H9 (cell line): Measurements from ENCODE around the gene UQCC2. TPM values are rescaled to one million over a fixed set of nuclear protein-coding genes. Genes with fewer than 3 reads are reported as not detected.

Experiments used
- DNase-seq: peaks from one replicate; pipeline ENCODE4 v3.0.0-alpha.2; 2017
- H2AFZ ChIP-seq: one replicate; pipeline ENCODE4 v1.6.1; 2013; ENCODE audit warnings: mild to moderate bottlenecking, low read length, control low read depth, moderate library complexity
- H2AK5ac ChIP-seq: 2 replicates; pipeline ENCODE4 v1.6.1; 2013; ENCODE audit warnings: low read length, control low read depth, mixed read lengths; ENCODE audit not compliant: insufficient read length
- H2BK120ac ChIP-seq: one replicate; pipeline ENCODE4 v1.6.1; 2013; ENCODE audit warnings: low read depth, mild to moderate bottlenecking, low read length, control low read depth, inconsistent platforms; ENCODE audit not compliant: poor library complexity, severe bottlenecking
- H2BK12ac ChIP-seq: 2 replicates; pipeline ENCODE4 v1.6.1; 2013; ENCODE audit warnings: low read length, control low read depth, mixed read lengths, low read depth; ENCODE audit not compliant: insufficient read length
- H2BK15ac ChIP-seq: 2 replicates; pipeline ENCODE4 v1.6.1; 2013; ENCODE audit warnings: low read depth, low read length, control low read depth
- H2BK20ac ChIP-seq: one replicate; pipeline ENCODE4 v1.6.1; 2013; ENCODE audit warnings: low read depth, mild to moderate bottlenecking, low read length, control low read depth, inconsistent platforms; ENCODE audit not compliant: poor library complexity, severe bottlenecking
- H2BK5ac ChIP-seq: 2 replicates; pipeline ENCODE4 v1.6.1; 2013; ENCODE audit warnings: low read length, control low read depth, mixed read lengths; ENCODE audit not compliant: insufficient read length
- H3K14ac ChIP-seq: 2 replicates; pipeline ENCODE4 v1.6.1; 2013; ENCODE audit warnings: low read length, control low read depth; ENCODE audit not compliant: insufficient read depth
- H3K18ac ChIP-seq: 2 replicates; pipeline ENCODE4 v1.6.1; 2013; ENCODE audit warnings: low read depth, mild to moderate bottlenecking, mixed read lengths, low read length, control low read depth; ENCODE audit not compliant: insufficient read length
- H3K23ac ChIP-seq: 2 replicates; pipeline ENCODE4 v1.6.1; 2013; ENCODE audit warnings: low read length, control low read depth, mixed read lengths, low read depth; ENCODE audit not compliant: insufficient read length
- H3K23me2 ChIP-seq: 2 replicates; pipeline ENCODE4 v1.6.1; 2013; ENCODE audit warnings: low read depth, mild to moderate bottlenecking, mixed read lengths, low read length, control low read depth; ENCODE audit not compliant: insufficient read length, poor library complexity, severe bottlenecking
- H3K27ac ChIP-seq: 2 replicates; pipeline ENCODE4 v1.5.1; 2013; ENCODE audit warnings: low read length, control low read depth, mixed read lengths, low read depth; ENCODE audit not compliant: insufficient read length
- H3K27me3 ChIP-seq: 2 replicates; pipeline ENCODE4 v1.6.1; 2013; ENCODE audit warnings: low read length, control low read depth, inconsistent platforms; ENCODE audit not compliant: insufficient read depth
- H3K4ac ChIP-seq: 2 replicates; pipeline ENCODE4 v1.6.1; 2013; ENCODE audit warnings: low read depth, mild to moderate bottlenecking, control low read depth, inconsistent platforms, low read length, moderate library complexity
- H3K4me1 ChIP-seq: 2 replicates; pipeline ENCODE4 v1.6.1; 2013; ENCODE audit warnings: low read length, control low read depth, inconsistent platforms; ENCODE audit not compliant: insufficient read depth
- H3K4me2 ChIP-seq: 2 replicates; pipeline ENCODE4 v1.6.1; 2013; ENCODE audit warnings: low read length, control low read depth, mixed read lengths; ENCODE audit not compliant: insufficient read length, insufficient read depth
- H3K56ac ChIP-seq: 2 replicates; pipeline ENCODE4 v1.6.1; 2013; ENCODE audit warnings: low read depth, mild to moderate bottlenecking, mixed read lengths, low read length, control low read depth; ENCODE audit not compliant: insufficient read length
- H3K79me1 ChIP-seq: 2 replicates; pipeline ENCODE4 v1.6.1; 2013; ENCODE audit warnings: low read depth, mild to moderate bottlenecking, moderate library complexity, low read length, control low read depth, inconsistent platforms; ENCODE audit not compliant: insufficient read depth, poor library complexity, severe bottlenecking
- H3K79me2 ChIP-seq: 2 replicates; pipeline ENCODE4 v1.6.1; 2013; ENCODE audit warnings: low read length, control low read depth, inconsistent platforms; ENCODE audit not compliant: insufficient read depth
- H3K9ac ChIP-seq: 2 replicates; pipeline ENCODE4 v1.6.1; 2013; ENCODE audit warnings: low read length, control low read depth, mixed read lengths; ENCODE audit not compliant: insufficient read length; ENCODE audit errors: extremely low read depth
- H3K9me3 ChIP-seq: one replicate; pipeline ENCODE4 v1.6.1; 2013; ENCODE audit warnings: low read depth, low read length, inconsistent platforms; ENCODE audit not compliant: control insufficient read depth
- H3T11ph ChIP-seq: one replicate; pipeline ENCODE4 v1.6.1; 2013; ENCODE audit warnings: mild to moderate bottlenecking, low read length, control low read depth, inconsistent platforms
- H4K20me1 ChIP-seq: one replicate; pipeline ENCODE4 v1.6.1; 2013; ENCODE audit not compliant: control insufficient read depth, insufficient read length, insufficient read depth
- H4K5ac ChIP-seq: 2 replicates; pipeline ENCODE4 v1.6.1; 2013; ENCODE audit warnings: low read depth, mild to moderate bottlenecking, mixed read lengths, low read length, control low read depth; ENCODE audit not compliant: insufficient read length
- H4K8ac ChIP-seq: replicated peaks from 2 replicates; pipeline ENCODE4 v1.6.1; 2013; ENCODE audit warnings: low read length, control low read depth, mixed read lengths, low read depth; ENCODE audit not compliant: insufficient read length
- H4K91ac ChIP-seq: 2 replicates; pipeline ENCODE4 v1.6.1; 2013; ENCODE audit warnings: low read depth, mild to moderate bottlenecking, moderate library complexity, mixed read lengths, low read length, control low read depth; ENCODE audit not compliant: insufficient read length
- H3K27ac Mint-ChIP-seq, 3 experiments: 2 replicates in 2 of 3; 3 replicates in 1 of 3; pipeline ENCODE4 v1.8.0; 2020 to 2021; ENCODE audit warnings: mixed read lengths in 3 of 3, mild to moderate bottlenecking in 1 of 3, moderate library complexity in 1 of 3
- H3K27me3 Mint-ChIP-seq: 2 replicates; pipeline ENCODE4 v1.8.0; 2021; ENCODE audit warnings: low read depth, mild to moderate bottlenecking, moderate library complexity, mixed read lengths
- H3K36me3 Mint-ChIP-seq, 3 experiments: 2 replicates in 2 of 3; 3 replicates in 1 of 3; pipeline ENCODE4 v1.8.0; 2020 to 2021; ENCODE audit warnings: low read depth in 3 of 3, mixed read lengths in 3 of 3; ENCODE audit not compliant: insufficient read depth in 1 of 3
- H3K4me1 Mint-ChIP-seq, 2 experiments: 2 replicates each; pipeline ENCODE4 v1.8.0; 2020; ENCODE audit warnings: mixed read lengths in 2 of 2
- H3K4me3 Mint-ChIP-seq, 2 experiments: 2 replicates in 1 of 2; 3 replicates in 1 of 2; pipeline ENCODE4 v1.8.0; 2020 to 2021; ENCODE audit warnings: mild to moderate bottlenecking in 2 of 2, mixed read lengths in 2 of 2, moderate library complexity in 1 of 2
- H3K9me3 Mint-ChIP-seq, 2 experiments: 2 replicates in 1 of 2; 3 replicates in 1 of 2; pipeline ENCODE4 v1.8.0; 2020; ENCODE audit warnings: mild to moderate bottlenecking in 2 of 2, mixed read lengths in 2 of 2, moderate library complexity in 1 of 2
- WGBS: extraction: QIAGEN DNeasy Blood & Tissue Kit; methylation state at CpG from one replicate; pipeline ENCODE4 v1.1.7; 2013; ENCODE audit warnings: missing lambda C conversion rate, low lambda C conversion rate, mixed read lengths; ENCODE audit not compliant: insufficient read length; ENCODE audit errors: extremely low coverage; 5-methylcytosine and 5-hydroxymethylcytosine counted together
- total RNA-seq: library from RNA; stranded (reverse); gene quantifications from 2 replicates; pipeline ENCODE4 v1.2.1, GENCODE V29; 2021
- TF ChIP-seq, protein P1 (sequence below): fragments of 200-600 bp; sonication (generic); conservative IDR thresholded peaks from 3 replicates; pipeline ENCODE4 v1.8.0; 2021; ENCODE audit warnings: antibody characterized with exemption, mild to moderate bottlenecking

Gene UQCC2
- total RNA-seq, 1 experiment from 2014 or later = 140 TPM

DNA sequence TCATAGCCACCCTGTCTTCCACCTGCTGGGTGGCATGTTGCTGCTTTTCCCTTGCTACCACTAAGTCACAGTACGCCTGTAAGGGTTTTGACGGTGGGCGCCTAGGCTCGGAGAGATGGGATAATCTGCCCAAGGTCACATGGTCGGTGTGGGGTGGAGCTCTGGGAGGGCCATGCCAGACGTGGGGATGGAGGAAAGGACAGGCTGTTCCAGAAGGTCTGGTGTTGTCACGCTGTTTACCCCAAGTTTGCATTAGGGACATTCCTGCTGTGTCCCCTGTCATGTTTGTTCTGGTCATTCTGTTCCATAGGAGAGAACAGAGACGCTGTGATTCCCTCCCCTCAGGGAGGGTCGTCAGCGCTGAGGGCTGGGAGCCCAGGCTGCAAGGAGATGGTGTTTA, 19.1 kb upstream of the UQCC2 start:
- Histone ChIP-seq H3K79me1 (no peaks in the 10 kb centered on the region), H3K9me3 (no peaks in the 10 kb centered on the region), H2BK20ac (no peak overlapping the region), H3K14ac (no peak overlapping the region), H3K27ac (no peak overlapping the region), H2AK5ac (no peak overlapping the region), H4K91ac (no peak overlapping the region), H3K4me2 (no peak overlapping the region), H3K79me2 (no peaks in the 10 kb centered on the region), H2BK120ac (no peak overlapping the region), H2AFZ (no peak overlapping the region), H2BK5ac (no peak overlapping the region), H3K4me1 (no peaks in the 10 kb centered on the region), H3K56ac (no peak overlapping the region), H3K23ac (no peak overlapping the region), H3K4ac (no peak overlapping the region), H2BK15ac (no peak overlapping the region), H4K5ac (no peak overlapping the region), H3K27me3 (no peaks in the 10 kb centered on the region), H4K20me1 (no peaks in the 10 kb centered on the region), H3T11ph (no peak overlapping the region), H3K9ac (no peak overlapping the region), H3K23me2 (no peaks in the 10 kb centered on the region), H3K18ac (no peak overlapping the region), H2BK12ac (no peak overlapping the region), H4K8ac (no peak overlapping the region)
- Mint-ChIP-seq H3K9me3 (no peaks in the 10 kb centered on the region), H3K27me3 (peaks cover 17% of the 10 kb centered on the region), H3K4me1 (peaks cover 34 to 36% of the 10 kb centered on the region in 2 experiments), H3K27ac (0 out of 7 replicates have a peak overlapping the region, but pooled peaks of 2 of the 3 experiments have one; percentile 21 to 60), H3K4me3 (no peak overlapping the region), H3K36me3 (no peaks in the 10 kb centered on the region)
- DNase-seq = no peak
- TF ChIP-seq, protein P1, sequence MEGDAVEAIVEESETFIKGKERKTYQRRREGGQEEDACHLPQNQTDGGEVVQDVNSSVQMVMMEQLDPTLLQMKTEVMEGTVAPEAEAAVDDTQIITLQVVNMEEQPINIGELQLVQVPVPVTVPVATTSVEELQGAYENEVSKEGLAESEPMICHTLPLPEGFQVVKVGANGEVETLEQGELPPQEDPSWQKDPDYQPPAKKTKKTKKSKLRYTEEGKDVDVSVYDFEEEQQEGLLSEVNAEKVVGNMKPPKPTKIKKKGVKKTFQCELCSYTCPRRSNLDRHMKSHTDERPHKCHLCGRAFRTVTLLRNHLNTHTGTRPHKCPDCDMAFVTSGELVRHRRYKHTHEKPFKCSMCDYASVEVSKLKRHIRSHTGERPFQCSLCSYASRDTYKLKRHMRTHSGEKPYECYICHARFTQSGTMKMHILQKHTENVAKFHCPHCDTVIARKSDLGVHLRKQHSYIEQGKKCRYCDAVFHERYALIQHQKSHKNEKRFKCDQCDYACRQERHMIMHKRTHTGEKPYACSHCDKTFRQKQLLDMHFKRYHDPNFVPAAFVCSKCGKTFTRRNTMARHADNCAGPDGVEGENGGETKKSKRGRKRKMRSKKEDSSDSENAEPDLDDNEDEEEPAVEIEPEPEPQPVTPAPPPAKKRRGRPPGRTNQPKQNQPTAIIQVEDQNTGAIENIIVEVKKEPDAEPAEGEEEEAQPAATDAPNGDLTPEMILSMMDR = no peak
- no CpG with 5 or more reads among the region's 10 CpGs for WGBS
